Right lobe of liver (tissue), 6 donors: ENCODE data around the gene SERPIND1. TPM values are rescaled to one million over a fixed set of nuclear protein-coding genes. Genes with fewer than 3 reads are reported as not detected.
A peak's percentile ranks its signal among the peaks of the same experiment; 100 is the strongest.

Experiments used
- ATAC-seq, 4 donors: fragments of 200-7000 bp; cut with Tn5 transposase; one replicate each; pipeline ENCODE4 v1.9.1; 2020; ENCODE audit warnings: mild to moderate bottlenecking in 4 of 4, moderate library complexity in 4 of 4
- DNase-seq, 3 donors: peaks; one replicate each; pipeline ENCODE4 v3.0.0-alpha.2; 2020
- H3K27ac ChIP-seq, 3 donors: fragments of 200-600 bp; one replicate each; pipeline ENCODE4 v1.8.0; 2022
- H3K27me3 ChIP-seq, 2 donors: fragments of 200-600 bp; one replicate each; pipeline ENCODE4 v1.8.0; 2022
- H3K36me3 ChIP-seq, 4 donors: fragments of 200-600 bp; sonication (generic) in 1 of 4; one replicate each; pipeline versions ENCODE4 v1.5.1 to v1.8.0; 2017 to 2022; ENCODE audit warnings: control low read depth in 1 of 4
- H3K4me1 ChIP-seq, 4 donors: fragments of 200-600 bp; sonication (generic) in 1 of 4; one replicate each; pipeline versions ENCODE4 v1.5.1 to v1.8.0; 2017 to 2022; ENCODE audit warnings: control low read depth in 1 of 4
- H3K4me3 ChIP-seq, 3 donors: fragments of 200-600 bp; one replicate each; pipeline ENCODE4 v1.8.0; 2022
- H3K9me3 ChIP-seq, 4 donors: fragments of 200-600 bp; sonication (generic) in 1 of 4; one replicate each; pipeline versions ENCODE4 v1.5.1 to v1.8.0; 2017 to 2022; ENCODE audit warnings: control low read depth in 1 of 4
- POLR2A ChIP-seq: fragments of 450-650 bp; IDR thresholded peaks from one replicate; pipeline ENCODE4 v1.6.1; 2017; ENCODE audit warnings: antibody characterized with exemption, mild to moderate bottlenecking
- WGBS: methylation state at CpG from one replicate; pipeline ENCODE4 v1.1.6; 2018; ENCODE audit warnings: low coverage, low lambda C conversion rate; ENCODE audit not compliant: insufficient coverage; ENCODE audit errors: missing lambda C conversion rate; 5-methylcytosine and 5-hydroxymethylcytosine counted together
- intact Hi-C, 2 donors: fragments of 100-400 bp; cut with DNase I; formaldehyde crosslinking; loops; one replicate each; pipeline versions ENCODE4 v1.11.2 to v1.14.1; 2022
- total RNA-seq, 6 experiments: library from RNA; depleted of rRNA in 2 of 6; stranded (reverse); fragments of >200 nt in 2 of 6; fragmentation: NEBNext Ultra II Directional in 3 of 6; extraction: Animal tissue kit (Norgen Biotek cat#: 25700) in 3 of 6; gene quantifications; one replicate each; pipeline versions ENCODE4 v1.1.0 to v1.2.4, GENCODE V29; 2016 to 2023
- TF ChIP-seq, protein P1 (sequence below), 4 donors: fragments of 200-600 bp in 3 of 4; fragments of 450-650 bp in 1 of 4; IDR thresholded peaks; one replicate each; pipeline versions ENCODE4 v1.5.1 to v1.8.0; 2016 to 2022; ENCODE audit warnings: antibody characterized with exemption in 4 of 4, mild to moderate bottlenecking in 2 of 4
- donor health status: DM: no; HTN: yes; CAD: no.
- donor health status: DM: no; HTN: no; CAD: no.
- donor health status: DM: no; HTN: no; CAD: no.
- donor health status: DM: no; HTN: yes; CAD: no.
- donor health status: DM: no; HTN: yes; CAD: no.

Gene SERPIND1
- total RNA-seq, 6 experiments from 2014 or later: 49.7 to 615 (median 331) TPM

DNA sequence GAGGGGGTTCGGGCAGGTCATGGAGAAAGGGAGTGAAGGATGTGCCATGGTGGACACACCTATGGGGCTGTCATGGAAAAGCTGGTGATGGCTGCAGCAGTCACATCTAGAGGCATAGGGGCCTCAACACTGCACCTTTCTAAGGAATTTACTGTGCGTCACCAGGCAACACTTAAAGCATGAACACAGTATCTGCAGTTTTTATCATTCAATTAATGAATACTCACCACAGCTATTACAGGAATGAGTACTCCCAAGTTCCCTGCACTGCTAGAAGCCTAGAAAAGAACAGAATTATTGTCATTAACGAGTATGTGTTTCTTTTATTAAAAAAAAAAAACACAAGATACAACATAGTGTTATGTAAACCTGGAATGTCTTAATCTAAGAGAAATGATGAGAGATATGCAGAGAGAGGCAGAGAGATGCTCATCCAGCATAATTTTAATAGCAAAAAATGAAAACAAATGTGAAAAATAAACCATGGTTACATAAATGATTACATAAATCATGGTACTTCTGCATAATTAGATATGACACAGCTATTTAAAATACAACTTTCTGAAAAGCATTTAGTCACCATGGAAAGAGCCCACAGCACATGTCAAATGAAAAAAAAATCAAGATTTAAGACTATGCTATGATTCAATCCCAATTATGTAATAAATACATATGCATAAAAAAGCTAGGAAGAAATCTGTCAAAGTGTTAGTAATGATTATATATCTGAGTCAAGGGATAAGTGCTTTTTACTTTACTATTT lies 19.2 kb downstream of the SERPIND1 start:
- TF ChIP-seq POLR2A: no peak
- TF ChIP-seq, protein P1, sequence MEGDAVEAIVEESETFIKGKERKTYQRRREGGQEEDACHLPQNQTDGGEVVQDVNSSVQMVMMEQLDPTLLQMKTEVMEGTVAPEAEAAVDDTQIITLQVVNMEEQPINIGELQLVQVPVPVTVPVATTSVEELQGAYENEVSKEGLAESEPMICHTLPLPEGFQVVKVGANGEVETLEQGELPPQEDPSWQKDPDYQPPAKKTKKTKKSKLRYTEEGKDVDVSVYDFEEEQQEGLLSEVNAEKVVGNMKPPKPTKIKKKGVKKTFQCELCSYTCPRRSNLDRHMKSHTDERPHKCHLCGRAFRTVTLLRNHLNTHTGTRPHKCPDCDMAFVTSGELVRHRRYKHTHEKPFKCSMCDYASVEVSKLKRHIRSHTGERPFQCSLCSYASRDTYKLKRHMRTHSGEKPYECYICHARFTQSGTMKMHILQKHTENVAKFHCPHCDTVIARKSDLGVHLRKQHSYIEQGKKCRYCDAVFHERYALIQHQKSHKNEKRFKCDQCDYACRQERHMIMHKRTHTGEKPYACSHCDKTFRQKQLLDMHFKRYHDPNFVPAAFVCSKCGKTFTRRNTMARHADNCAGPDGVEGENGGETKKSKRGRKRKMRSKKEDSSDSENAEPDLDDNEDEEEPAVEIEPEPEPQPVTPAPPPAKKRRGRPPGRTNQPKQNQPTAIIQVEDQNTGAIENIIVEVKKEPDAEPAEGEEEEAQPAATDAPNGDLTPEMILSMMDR (IDR thresholded peaks at IDR 0.05): no peak
- ATAC-seq (no peak), DNase-seq (no peak)
- peaks cover 0 to 32% (median 9%) of the 10 kb centered on the region in 4 donors for H3K36me3 ChIP-seq
- no peak overlapping the region for H3K4me3 ChIP-seq
- intact Hi-C loops: loop anchor here (10.0 kb wide), 2 partner anchors 82 to 92 kb away; no protein-coding TSS in a partner anchor
- H3K9me3 ChIP-seq: no peaks in the 10 kb centered on the region
- peaks cover 0 to 48% (median 16%) of the 10 kb centered on the region in 4 donors for H3K4me1 ChIP-seq
- H3K27me3 ChIP-seq: no peaks in the 10 kb centered on the region
- 80% methylated on average over 3 of the region's 3 CpGs for WGBS
- H3K27ac ChIP-seq: no peak overlapping the region

DNA sequence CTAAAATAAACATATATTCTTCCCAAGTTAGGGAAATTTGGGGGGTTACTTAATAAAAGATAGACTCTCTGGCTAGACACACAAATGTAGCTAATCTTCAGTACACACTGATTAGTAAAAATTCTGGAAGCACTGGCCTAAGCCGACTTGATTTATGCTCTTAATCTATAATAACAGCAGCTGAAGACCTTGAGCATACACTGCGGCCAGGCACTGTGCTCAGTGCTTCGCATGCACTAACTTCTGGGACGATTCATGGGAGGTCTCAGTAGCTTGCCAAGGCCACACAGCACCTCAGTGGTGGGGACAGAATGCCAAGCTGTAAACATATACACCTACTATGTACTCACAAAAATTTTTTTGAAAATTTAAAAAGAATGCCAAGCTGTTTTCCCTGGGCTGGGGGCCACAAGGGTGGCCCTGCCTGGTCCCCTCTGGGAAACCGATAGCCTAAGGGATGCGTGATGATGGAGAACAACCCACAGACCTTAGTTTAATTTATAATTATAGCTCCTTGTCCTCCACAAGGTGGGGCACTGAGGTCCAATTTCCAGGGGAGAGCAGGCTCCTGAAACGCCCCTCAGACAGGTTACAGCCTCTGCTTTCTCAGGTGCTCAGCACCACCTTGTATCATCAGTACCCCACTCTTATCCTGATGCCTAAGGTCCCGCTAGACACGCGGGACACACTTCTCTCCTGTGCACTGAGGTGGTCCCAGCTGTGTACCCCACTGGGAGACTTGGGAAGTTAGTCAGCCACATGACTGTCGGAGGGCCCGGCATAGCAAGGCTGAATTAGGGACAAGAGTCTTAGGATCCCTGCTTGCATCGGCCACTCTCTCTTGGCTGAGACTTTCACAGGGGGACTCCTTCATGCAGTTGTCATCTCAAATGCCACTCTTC lies 20.1 kb downstream of the SERPIND1 start:
- Histone ChIP-seq H3K27me3 (no peaks in the 10 kb centered on the region), H3K4me1 (peaks cover 0 to 39% (median 12%) of the 10 kb centered on the region in 4 donors), H3K27ac (no peak overlapping the region), H3K4me3 (no peak overlapping the region), H3K36me3 (peaks cover 0 to 33% (median 13%) of the 10 kb centered on the region in 4 donors), H3K9me3 (no peaks in the 10 kb centered on the region)
- no peak for ATAC-seq
- 60% methylated on average over 4 of the region's 13 CpGs for WGBS
- intact Hi-C loops: loop anchor here (10.0 kb wide), 2 partner anchors 81 to 91 kb away; no protein-coding TSS in a partner anchor
- no peak for DNase-seq
- TF ChIP-seq POLR2A: no peak
- TF ChIP-seq, protein P1 (IDR thresholded peaks at IDR 0.05): no peak

DNA sequence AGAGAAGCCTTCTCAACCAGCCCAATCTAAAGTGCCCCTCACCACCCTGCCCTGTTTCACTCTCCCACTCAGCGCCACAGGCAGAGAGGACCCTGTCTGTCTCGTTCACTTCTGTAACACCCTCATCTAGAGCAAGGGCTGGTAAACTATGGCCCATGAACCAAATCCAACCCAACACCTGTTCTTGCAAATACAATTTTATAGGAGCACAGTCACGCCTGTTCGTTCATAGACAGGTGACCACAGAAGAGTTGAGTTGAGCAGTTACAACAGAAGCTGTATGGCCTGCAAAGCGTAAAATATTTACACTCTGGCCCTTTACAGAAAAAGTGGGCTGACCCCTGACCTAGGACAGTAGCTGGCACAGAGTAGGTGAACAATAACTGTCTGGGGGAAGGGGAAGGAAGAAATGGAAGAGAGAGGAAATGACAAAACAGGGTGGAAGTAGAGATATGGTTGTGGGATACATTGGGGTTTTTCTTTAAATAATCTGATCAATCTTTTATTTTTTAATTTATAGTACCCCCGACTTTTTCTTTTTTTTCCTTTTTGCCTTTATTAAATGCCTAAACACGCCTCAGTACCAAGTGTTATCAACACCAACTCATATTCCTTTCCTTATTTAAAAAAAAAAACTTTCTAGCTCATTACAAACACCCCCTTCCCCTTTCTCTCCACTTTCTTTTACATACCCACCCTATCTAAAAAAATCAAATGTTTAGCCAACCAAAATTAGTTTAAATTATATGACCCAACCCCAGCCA lies 20.9 kb downstream of the SERPIND1 start:
- TF ChIP-seq, protein P1 (IDR thresholded peaks at IDR 0.05): no peak
- no peak for TF ChIP-seq POLR2A

DNA sequence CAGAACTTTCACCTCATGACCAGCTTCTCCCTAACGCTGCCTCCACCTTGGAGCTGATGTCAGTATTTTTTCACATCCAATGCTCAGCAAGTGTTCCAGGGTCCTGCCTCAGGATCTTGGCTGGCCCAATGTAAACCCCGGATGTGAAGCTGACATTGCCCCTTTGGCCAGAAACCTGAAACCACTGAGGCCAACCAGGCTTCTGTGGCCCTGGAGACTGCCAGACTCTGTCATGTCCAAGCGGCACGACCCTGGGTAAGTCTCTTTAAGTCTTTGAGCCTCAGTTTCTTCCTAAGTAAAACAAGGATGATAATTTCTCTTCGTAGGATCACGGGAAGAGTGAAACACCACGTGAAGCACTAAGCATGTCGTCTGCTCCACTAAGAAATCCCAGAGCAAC lies 22.8 kb downstream of the SERPIND1 start:
- intact Hi-C loops: loop anchor here (10.0 kb wide), 2 partner anchors 78 to 88 kb away; no protein-coding TSS in a partner anchor
- ATAC-seq: peak in 1 of 4 donors; percentile 8
- WGBS: 97% methylated on average over 7 of the region's 8 CpGs
- H3K4me3 ChIP-seq: no peak overlapping the region
- H3K27ac ChIP-seq: no peak overlapping the region
- H3K4me1 ChIP-seq: peaks cover 0 to 15% (median 0%) of the 10 kb centered on the region in 4 donors
- peaks cover 0 to 56% (median 28%) of the 10 kb centered on the region in 4 donors for H3K36me3 ChIP-seq
- H3K27me3 ChIP-seq: no peaks in the 10 kb centered on the region
- no peak for DNase-seq
- H3K9me3 ChIP-seq: no peaks in the 10 kb centered on the region
- TF ChIP-seq, protein P1 (IDR thresholded peaks at IDR 0.05): no peak
- no peak for TF ChIP-seq POLR2A

More for the DNA sequence above, 20.9 kb downstream of the SERPIND1 start:
- DNase-seq (no peak), ATAC-seq (no peak)
- Histone ChIP-seq H3K4me1 (peaks cover 0 to 31% (median 8%) of the 10 kb centered on the region in 4 donors), H3K4me3 (no peak overlapping the region), H3K27ac (no peak overlapping the region), H3K27me3 (no peaks in the 10 kb centered on the region), H3K9me3 (no peaks in the 10 kb centered on the region), H3K36me3 (peaks cover 0 to 42% (median 18%) of the 10 kb centered on the region in 4 donors)
- 81% methylated on average over 4 of the region's 7 CpGs for WGBS
- intact Hi-C loops: loop anchor here (10.0 kb wide), 2 partner anchors 80 to 90 kb away; no protein-coding TSS in a partner anchor
